LNCAP (cell line): Measurements from ENCODE around the gene VTI1B.

Experiments used
- CTCF ChIP-seq: fragments of 450-650 bp; IDR thresholded peaks from 2 replicates; pipeline ENCODE4 v1.5.1; 2017; ENCODE audit warnings: mild to moderate bottlenecking

The VTI1B gene

GRCh38 chr14:67602076-67602475 is 72.4 kb downstream of the VTI1B start:
- no peak for TF ChIP-seq CTCF

- peak; percentile 63 for TF ChIP-seq CTCF
Measured at GRCh38 chr14:67599698-67600561, 74.5 kb downstream of the VTI1B start, which contains the start of gene PIGH. Gene PIGH, minus strand, starts transcription at chr14:67600268. Its CDS starts 65 bp downstream, at chr14:67600203.
